ENCODE results near the gene DNAJC27.

- TF ChIP-seq CTCF (IDR thresholded peaks at IDR 0.05) (no peak), POLR2A (IDR thresholded peaks at IDR 0.05) (no peak)
These were observed 57.8 kb downstream of the DNAJC27 start for GRCh38 chr2:24913911-24914310.

Measured in body of pancreas (tissue), 4 donors.